ENCODE results near the gene TXNDC5.

DNA sequence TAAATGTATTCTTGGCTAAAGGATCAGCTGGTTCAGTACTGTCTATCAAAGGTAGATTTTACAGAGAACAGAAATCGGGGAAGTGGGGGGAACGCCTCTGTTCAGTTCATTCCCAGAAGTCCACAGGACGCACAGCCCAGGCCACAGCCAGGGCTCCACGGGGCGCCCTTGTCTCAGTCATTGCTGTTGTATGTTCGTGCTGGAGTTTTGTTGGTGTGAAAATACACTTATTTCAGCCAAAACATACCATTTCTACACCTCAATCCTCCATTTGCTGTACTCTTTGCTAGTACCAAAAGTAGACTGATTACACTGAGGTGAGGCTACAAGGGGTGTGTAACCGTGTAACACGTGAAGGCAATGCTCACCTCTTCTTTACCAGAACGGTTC is 29.9 kb downstream of the TXNDC5 start:
- TF ChIP-seq, protein P1, sequence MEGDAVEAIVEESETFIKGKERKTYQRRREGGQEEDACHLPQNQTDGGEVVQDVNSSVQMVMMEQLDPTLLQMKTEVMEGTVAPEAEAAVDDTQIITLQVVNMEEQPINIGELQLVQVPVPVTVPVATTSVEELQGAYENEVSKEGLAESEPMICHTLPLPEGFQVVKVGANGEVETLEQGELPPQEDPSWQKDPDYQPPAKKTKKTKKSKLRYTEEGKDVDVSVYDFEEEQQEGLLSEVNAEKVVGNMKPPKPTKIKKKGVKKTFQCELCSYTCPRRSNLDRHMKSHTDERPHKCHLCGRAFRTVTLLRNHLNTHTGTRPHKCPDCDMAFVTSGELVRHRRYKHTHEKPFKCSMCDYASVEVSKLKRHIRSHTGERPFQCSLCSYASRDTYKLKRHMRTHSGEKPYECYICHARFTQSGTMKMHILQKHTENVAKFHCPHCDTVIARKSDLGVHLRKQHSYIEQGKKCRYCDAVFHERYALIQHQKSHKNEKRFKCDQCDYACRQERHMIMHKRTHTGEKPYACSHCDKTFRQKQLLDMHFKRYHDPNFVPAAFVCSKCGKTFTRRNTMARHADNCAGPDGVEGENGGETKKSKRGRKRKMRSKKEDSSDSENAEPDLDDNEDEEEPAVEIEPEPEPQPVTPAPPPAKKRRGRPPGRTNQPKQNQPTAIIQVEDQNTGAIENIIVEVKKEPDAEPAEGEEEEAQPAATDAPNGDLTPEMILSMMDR (IDR thresholded peaks at IDR 0.05), result no peak
- TF ChIP-seq POLR2AphosphoS5 (IDR thresholded peaks at IDR 0.05; ENCODE audit: low read depth, low read length) (no peak), TCF7L2 (IDR thresholded peaks at IDR 0.05; ENCODE audit: low read depth, low read length) (no peak)
- TF ChIP-seq, protein P2, sequence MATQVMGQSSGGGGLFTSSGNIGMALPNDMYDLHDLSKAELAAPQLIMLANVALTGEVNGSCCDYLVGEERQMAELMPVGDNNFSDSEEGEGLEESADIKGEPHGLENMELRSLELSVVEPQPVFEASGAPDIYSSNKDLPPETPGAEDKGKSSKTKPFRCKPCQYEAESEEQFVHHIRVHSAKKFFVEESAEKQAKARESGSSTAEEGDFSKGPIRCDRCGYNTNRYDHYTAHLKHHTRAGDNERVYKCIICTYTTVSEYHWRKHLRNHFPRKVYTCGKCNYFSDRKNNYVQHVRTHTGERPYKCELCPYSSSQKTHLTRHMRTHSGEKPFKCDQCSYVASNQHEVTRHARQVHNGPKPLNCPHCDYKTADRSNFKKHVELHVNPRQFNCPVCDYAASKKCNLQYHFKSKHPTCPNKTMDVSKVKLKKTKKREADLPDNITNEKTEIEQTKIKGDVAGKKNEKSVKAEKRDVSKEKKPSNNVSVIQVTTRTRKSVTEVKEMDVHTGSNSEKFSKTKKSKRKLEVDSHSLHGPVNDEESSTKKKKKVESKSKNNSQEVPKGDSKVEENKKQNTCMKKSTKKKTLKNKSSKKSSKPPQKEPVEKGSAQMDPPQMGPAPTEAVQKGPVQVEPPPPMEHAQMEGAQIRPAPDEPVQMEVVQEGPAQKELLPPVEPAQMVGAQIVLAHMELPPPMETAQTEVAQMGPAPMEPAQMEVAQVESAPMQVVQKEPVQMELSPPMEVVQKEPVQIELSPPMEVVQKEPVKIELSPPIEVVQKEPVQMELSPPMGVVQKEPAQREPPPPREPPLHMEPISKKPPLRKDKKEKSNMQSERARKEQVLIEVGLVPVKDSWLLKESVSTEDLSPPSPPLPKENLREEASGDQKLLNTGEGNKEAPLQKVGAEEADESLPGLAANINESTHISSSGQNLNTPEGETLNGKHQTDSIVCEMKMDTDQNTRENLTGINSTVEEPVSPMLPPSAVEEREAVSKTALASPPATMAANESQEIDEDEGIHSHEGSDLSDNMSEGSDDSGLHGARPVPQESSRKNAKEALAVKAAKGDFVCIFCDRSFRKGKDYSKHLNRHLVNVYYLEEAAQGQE (IDR thresholded peaks at IDR 0.05; ENCODE audit: insufficient read depth in 1 of 2, low read depth in 2 of 2, low read length in 1 of 2), result no peak
